OCI-M2 (cell line): ENCODE data around the gene CBFA2T3.

Source experiments
- DNase-seq: peaks from one replicate; lab custom pipeline; 2025; ENCODE audit not compliant: unreplicated experiment; lab: John Stamatoyannopoulos, UW

Gene CBFA2T3

GRCh38 chr16:88977812-88978607, 1.0 kb upstream of the CBFA2T3 start:
- no peak for DNase-seq

GRCh38 chr16:88976366-88977017, 515 bp downstream of the CBFA2T3 start:
- DNase-seq: no peak

GRCh38 chr16:88975511-88976061, 1.4 kb downstream of the CBFA2T3 start:
- no peak for DNase-seq

- no peak for DNase-seq
These were observed 2.1 kb downstream of the CBFA2T3 start for GRCh38 chr16:88974916-88975215.

GRCh38 chr16:88974080-88974915, 2.7 kb downstream of the CBFA2T3 start:
- no peak for DNase-seq

GRCh38 chr16:88973415-88974050, 3.5 kb downstream of the CBFA2T3 start:
- no peak for DNase-seq

GRCh38 chr16:88973007-88973410, 4.0 kb downstream of the CBFA2T3 start:
- DNase-seq: no peak

GRCh38 chr16:88972349-88972748, 4.7 kb downstream of the CBFA2T3 start:
- no peak for DNase-seq

GRCh38 chr16:88971371-88972097, 5.5 kb downstream of the CBFA2T3 start:
- no peak for DNase-seq

GRCh38 chr16:88970539-88971065, 6.4 kb downstream of the CBFA2T3 start:
- no peak for DNase-seq

- no peak for DNase-seq
These were observed 7.0 kb downstream of the CBFA2T3 start for GRCh38 chr16:88970050-88970449.

- no peak for DNase-seq
These were observed 7.6 kb downstream of the CBFA2T3 start for GRCh38 chr16:88969361-88969831.

GRCh38 chr16:88968589-88969280, 8.3 kb downstream of the CBFA2T3 start:
- DNase-seq: no peak

GRCh38 chr16:88967830-88968588, 9.0 kb downstream of the CBFA2T3 start:
- DNase-seq: no peak

- no peak for DNase-seq
These were observed 9.8 kb downstream of the CBFA2T3 start for GRCh38 chr16:88966986-88967829.

GRCh38 chr16:88965826-88966480, 11.1 kb downstream of the CBFA2T3 start:
- no peak for DNase-seq

GRCh38 chr16:88965411-88965810, 11.6 kb downstream of the CBFA2T3 start:
- no peak for DNase-seq
